ENCODE measurements around the gene CHTF8.

DNA sequence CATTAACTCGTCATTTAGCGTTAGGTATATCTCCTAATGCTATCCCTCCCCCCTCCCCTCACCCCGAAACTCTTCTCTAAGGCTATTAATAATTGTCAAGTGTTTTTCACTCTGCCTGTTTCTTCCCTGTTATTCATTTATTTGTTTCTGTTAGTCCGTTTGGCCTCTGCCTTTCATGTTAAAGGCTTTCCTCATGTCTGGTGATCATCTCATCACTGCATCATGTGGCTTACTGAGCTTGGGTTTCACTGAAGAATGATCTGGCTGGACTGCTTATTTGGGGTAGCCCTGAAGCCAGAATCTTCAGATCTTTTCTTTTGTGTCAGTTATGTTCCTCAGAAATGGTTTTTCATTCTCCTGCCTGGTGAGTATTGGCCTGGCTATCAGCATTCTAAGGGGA, 9.5 kb upstream of the CHTF8 start:
- no peak for TF ChIP-seq EZH2 (IDR thresholded peaks at IDR 0.05; ENCODE audit: low read depth)
- TF ChIP-seq, protein P1, sequence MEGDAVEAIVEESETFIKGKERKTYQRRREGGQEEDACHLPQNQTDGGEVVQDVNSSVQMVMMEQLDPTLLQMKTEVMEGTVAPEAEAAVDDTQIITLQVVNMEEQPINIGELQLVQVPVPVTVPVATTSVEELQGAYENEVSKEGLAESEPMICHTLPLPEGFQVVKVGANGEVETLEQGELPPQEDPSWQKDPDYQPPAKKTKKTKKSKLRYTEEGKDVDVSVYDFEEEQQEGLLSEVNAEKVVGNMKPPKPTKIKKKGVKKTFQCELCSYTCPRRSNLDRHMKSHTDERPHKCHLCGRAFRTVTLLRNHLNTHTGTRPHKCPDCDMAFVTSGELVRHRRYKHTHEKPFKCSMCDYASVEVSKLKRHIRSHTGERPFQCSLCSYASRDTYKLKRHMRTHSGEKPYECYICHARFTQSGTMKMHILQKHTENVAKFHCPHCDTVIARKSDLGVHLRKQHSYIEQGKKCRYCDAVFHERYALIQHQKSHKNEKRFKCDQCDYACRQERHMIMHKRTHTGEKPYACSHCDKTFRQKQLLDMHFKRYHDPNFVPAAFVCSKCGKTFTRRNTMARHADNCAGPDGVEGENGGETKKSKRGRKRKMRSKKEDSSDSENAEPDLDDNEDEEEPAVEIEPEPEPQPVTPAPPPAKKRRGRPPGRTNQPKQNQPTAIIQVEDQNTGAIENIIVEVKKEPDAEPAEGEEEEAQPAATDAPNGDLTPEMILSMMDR (conservative IDR thresholded peaks at IDR 0.05): no peak

Measured in PC-9 (cell line).